GM10248 (cell line): ENCODE results near the gene SPON1.
A peak's percentile ranks its signal among the peaks of the same experiment; 100 is the strongest.

ENCODE experiments used
- CTCF ChIA-PET: fragments of 300-600 bp; sonication (Branson Sonifier 250); formaldehyde crosslinking; extraction: SDS; loops from one replicate; lab custom pipeline; 2021; ENCODE audit warnings: antibody characterized with exemption; lab: Yijun Ruan, JAX
- POLR2A ChIA-PET: fragments of 350-650 bp; sonication (Branson Sonifier 250); formaldehyde crosslinking; extraction: SDS; loops from one replicate; lab custom pipeline; 2020; ENCODE audit warnings: antibody characterized with exemption; lab: Yijun Ruan, JAX
- DNase-seq: peaks from one replicate; pipeline ENCODE4 v3.0.0; 2012; ENCODE audit errors: extremely low spot score
- TF ChIP-seq, protein P1 (sequence below): IDR thresholded peaks from 2 replicates; pipeline ENCODE4 v1.5.1; 2012; ENCODE audit warnings: mild to moderate bottlenecking, low read depth; ENCODE audit errors: extremely low read depth, missing control alignments, control extremely low read depth

Gene SPON1

DNA sequence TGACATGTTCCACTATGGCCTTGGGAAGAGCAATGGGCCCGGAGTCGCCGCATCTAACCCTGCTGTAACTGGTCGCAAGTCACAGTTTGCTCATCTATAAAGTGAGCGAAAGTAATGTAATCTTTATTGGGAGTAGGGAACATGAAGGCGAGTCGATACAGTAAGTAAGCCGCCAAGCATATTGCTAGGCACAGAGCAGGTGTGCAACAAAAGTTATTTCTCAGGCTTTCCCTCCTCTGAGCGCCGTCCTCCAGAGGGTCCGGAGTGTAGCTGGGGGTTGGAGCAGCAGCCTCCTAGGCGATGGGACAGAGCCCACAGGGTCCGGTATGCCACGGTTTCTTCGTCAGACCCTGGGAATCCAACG, 343 bp upstream of the SPON1 start:
- CTCF ChIA-PET, result interaction anchor here (1.0 to 1.3 kb wide), 2 partner anchors 8 to 12 kb away, joined by 3 read pairs; no protein-coding TSS in a partner anchor
- POLR2A ChIA-PET, result no interaction called here
- DNase-seq, result no peak
- TF ChIP-seq, protein P1, sequence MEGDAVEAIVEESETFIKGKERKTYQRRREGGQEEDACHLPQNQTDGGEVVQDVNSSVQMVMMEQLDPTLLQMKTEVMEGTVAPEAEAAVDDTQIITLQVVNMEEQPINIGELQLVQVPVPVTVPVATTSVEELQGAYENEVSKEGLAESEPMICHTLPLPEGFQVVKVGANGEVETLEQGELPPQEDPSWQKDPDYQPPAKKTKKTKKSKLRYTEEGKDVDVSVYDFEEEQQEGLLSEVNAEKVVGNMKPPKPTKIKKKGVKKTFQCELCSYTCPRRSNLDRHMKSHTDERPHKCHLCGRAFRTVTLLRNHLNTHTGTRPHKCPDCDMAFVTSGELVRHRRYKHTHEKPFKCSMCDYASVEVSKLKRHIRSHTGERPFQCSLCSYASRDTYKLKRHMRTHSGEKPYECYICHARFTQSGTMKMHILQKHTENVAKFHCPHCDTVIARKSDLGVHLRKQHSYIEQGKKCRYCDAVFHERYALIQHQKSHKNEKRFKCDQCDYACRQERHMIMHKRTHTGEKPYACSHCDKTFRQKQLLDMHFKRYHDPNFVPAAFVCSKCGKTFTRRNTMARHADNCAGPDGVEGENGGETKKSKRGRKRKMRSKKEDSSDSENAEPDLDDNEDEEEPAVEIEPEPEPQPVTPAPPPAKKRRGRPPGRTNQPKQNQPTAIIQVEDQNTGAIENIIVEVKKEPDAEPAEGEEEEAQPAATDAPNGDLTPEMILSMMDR, result no peak

GRCh38 chr11:13963169-13963948, 836 bp downstream of the SPON1 start:
- DNase-seq, result peak; percentile 32
- TF ChIP-seq, protein P1, result no peak
- ChIA-PET POLR2A (no interaction called here), CTCF (interaction anchor here (1.1 to 1.8 kb wide), 3 partner anchors 9 to 13 kb away, joined by 3 to 6 read pairs (median 3); no protein-coding TSS in a partner anchor)

DNA sequence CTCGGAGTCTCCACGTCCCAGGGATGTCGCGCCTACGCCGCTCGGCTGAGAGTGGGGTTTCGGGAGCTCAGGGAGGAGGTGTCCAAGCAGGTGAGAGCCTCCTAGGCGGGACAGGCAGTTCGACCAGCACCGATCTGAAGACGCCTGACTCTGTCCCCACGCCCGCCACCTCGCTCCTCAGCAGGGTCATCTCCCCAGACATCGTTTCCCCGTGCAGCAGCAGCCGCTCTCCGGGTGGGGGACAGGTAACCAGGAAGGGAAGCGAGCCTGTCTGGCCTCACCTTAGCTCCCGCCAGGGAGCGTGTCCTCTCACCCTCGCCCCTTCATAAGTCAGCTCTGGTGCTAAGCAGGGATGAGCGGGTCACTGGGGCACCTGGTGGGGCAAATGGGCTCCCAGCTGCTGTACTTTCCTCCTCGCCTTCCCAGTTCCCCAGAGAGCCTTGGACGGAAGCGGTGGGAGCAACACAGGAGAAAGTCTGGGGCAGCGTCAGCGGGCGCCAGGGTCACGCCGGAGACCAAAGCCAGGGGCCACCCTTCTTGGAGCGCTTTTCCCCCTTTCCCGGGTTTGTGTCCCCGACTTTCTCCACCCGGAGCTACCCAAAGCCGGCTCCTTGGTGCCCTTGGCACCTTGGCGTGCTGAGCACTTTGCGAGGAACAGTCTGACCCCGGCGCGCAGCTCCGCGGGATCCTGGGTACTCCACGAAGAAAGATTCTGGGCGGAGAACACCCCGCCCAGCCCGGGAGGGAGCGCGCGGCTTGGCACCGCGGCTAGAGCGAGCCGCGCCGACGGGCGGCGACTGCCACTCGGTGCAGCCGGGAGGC, 1.6 kb downstream of the SPON1 start:
- DNase-seq, result peak; percentile 14
- CTCF ChIA-PET, result interaction anchor here (1.7 to 1.8 kb wide), 2 partner anchors 10 to 11 kb away, joined by 5 to 6 read pairs; no protein-coding TSS in a partner anchor
- TF ChIP-seq, protein P1, result no peak
- POLR2A ChIA-PET, result no interaction called here

GRCh38 chr11:13964771-13965074, 2.2 kb downstream of the SPON1 start:
- no peak for DNase-seq
- TF ChIP-seq, protein P1, result no peak
- ChIA-PET POLR2A (no interaction called here), CTCF (interaction anchor here (1.7 kb wide), 1 partner anchor 10 kb away, joined by 5 read pairs; no protein-coding TSS in a partner anchor)

DNA sequence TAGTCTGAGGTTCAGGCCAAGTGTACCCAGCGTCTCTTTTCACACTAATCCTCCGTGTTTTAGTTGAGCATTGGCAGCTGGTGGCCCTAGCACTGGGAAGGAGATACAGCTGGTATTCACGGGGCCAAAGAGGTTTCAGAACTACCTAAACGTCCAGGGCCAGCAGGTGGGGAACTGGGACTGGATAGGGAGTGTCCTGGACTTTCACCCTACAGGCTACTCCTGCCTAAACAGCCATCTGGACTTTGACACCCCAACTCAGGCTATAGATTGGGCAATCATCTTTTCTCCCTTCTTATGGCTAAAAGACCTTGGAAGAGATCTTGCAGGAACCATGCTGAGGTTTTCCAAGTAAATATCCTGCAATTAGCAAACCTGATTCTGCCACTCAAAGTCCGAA, 2.8 kb downstream of the SPON1 start:
- DNase-seq, result no peak
- POLR2A ChIA-PET, result no interaction called here
- CTCF ChIA-PET, result interaction anchor here (1.2 to 1.7 kb wide), 2 partner anchors 9 to 11 kb away, joined by 4 to 5 read pairs; no protein-coding TSS in a partner anchor
- TF ChIP-seq, protein P1, result no peak

- DNase-seq, result no peak
- ChIA-PET POLR2A (no interaction called here), CTCF (interaction anchor here (1.2 to 1.7 kb wide), 2 partner anchors 10 to 11 kb away, joined by 4 to 5 read pairs; no protein-coding TSS in a partner anchor)
- TF ChIP-seq, protein P1, result no peak
These were observed 3.5 kb downstream of the SPON1 start for GRCh38 chr11:13966013-13966412.
